GM10266 (cell line): Measurements from ENCODE around the gene WNT8A.

Experiments used
- DNase-seq: peaks from one replicate; pipeline ENCODE4 v3.0.0; 2012; ENCODE audit errors: extremely low spot score
- TF ChIP-seq, protein P1 (sequence below): IDR thresholded peaks from 2 replicates; pipeline ENCODE4 v1.5.1; 2012; ENCODE audit warnings: mild to moderate bottlenecking, low read depth; ENCODE audit not compliant: control insufficient read depth, insufficient read depth; ENCODE audit errors: missing control alignments

The WNT8A gene

DNA sequence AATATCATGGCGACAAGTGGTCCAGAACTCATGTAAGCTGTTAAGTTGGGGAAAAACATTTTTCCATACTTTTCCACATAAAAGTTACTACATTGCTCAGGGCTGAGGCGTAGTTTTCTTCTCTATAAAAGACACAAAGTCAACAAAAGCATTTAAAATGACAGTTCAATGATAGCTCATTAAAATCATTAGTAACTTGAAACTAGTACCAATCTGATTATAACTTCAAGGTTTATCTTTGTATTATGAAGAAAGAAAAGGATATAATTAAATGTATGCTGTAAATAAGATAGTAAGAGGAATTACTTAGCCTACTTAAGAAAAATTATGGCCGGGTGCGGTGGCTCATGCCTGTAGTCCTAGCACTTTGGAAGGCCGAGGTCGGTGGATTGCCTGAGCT lies 45.5 kb downstream of the WNT8A start:
- TF ChIP-seq, protein P1, sequence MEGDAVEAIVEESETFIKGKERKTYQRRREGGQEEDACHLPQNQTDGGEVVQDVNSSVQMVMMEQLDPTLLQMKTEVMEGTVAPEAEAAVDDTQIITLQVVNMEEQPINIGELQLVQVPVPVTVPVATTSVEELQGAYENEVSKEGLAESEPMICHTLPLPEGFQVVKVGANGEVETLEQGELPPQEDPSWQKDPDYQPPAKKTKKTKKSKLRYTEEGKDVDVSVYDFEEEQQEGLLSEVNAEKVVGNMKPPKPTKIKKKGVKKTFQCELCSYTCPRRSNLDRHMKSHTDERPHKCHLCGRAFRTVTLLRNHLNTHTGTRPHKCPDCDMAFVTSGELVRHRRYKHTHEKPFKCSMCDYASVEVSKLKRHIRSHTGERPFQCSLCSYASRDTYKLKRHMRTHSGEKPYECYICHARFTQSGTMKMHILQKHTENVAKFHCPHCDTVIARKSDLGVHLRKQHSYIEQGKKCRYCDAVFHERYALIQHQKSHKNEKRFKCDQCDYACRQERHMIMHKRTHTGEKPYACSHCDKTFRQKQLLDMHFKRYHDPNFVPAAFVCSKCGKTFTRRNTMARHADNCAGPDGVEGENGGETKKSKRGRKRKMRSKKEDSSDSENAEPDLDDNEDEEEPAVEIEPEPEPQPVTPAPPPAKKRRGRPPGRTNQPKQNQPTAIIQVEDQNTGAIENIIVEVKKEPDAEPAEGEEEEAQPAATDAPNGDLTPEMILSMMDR = no peak
- DNase-seq = no peak

DNA sequence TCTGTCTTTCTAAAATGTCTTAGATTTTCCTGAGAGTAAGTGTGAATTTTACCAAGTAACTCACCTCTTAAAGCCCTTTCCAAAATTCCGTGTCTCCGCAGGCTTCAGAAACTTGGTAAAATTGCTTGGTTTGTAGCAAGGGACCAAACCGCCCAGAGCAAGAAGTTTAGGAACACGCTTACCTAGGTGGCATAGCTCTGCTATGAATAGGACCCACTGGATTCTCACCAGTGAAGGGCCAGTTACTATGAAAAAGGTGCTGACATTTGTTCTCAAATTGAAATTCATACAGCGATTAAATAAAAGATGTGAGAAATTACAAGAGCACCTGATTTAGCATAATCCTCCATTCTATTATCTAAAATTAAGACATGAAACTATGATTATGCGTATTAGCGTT lies 48.7 kb downstream of the WNT8A start:
- DNase-seq = no peak
- TF ChIP-seq, protein P1 = no peak

DNA sequence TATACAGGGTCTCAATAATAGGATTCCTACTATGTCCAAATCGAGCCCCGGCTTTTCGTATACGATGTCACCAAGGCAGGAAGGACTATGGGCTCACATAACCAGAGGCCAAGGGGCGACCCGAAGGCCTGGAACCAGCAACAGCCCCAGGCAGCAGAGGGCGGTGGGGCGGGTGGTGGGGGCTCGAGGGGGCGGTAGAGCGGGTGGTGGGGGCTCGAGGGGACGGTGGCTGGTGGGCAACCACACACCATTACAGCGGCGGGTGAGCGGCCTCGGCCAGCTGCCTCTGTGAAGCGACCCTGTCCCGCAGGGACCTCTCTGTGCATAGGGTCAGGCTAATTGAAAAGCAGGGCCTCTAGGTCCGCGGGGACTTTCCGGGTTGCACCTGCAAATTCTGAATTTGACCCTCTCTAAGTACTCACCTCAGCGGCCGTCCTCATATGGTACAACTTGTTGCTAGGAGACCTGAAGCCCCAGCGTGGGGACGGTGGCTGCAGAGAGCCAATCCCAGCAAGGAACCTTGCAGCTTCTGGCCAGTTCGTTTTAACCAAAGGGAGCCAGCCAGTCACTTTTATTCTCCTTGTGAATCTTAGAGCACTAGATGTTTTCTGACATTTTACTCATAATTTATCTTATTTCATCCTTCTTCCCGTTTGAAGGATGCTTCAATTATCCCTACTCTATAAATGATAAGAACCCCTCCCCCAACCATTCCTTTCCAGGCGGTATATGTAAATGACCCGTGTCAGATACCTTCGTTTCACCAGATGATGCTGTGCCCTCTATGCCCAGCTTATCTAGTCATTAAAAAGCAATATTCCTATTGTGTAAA lies 55.3 kb downstream of the WNT8A start, which contains the start of gene NME5:
Gene NME5, minus strand, starts transcription at position 480 of the 832 bp plus-strand sequence. CDS start 648 bp downstream, outside the sequence.
- TF ChIP-seq, protein P1 = no peak
- DNase-seq = peak; percentile 73

DNA sequence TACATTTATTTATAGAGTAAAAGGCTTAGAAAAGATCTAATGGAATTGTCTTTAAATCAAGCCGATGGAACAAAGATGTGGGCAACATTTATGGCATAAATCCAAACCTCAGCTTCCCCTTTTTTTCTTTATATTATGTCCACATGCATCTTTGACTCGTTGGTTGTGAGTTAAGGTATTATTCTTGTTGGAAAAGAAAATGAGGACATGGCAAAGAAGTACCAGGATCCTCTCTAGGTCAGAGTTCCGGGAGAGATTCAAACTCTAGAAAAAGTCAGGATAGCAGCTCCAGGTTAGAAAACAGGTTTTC lies 55.9 kb downstream of the WNT8A start:
- TF ChIP-seq, protein P1 = no peak

DNA sequence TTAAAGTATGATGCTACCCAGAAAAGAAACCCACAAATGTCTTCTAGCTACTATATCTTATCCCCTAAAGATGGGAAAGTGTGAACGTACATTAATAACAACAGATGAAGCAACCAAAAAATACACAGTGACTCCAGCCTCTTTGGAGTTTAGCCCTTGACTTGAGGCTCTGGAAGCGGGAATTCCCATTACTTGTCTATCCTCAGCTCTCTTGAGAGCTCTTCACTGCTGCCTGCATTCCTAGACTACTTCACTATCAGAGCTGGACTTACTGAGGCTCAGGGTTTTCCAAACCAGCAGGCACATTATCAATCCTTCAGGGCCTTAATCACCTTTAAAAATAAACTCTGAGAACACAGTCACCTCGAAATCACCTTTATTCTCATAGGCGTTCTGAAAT lies 56.4 kb downstream of the WNT8A start:
- DNase-seq = no peak
- TF ChIP-seq, protein P1 = no peak

More for the DNA sequence above, 55.9 kb downstream of the WNT8A start:
- DNase-seq = no peak
